WTC11 (cell line): ENCODE data around the gene PPARA. TPM values are rescaled to one million over a fixed set of nuclear protein-coding genes. Genes with fewer than 3 reads are reported as not detected.

Source experiments
- ATAC-seq: fragments of 200-7000 bp; cut with Tn5 transposase; 2 replicates; pipeline ENCODE4 v1.10.0; 2021; ENCODE audit warnings: mild to moderate bottlenecking, moderate library complexity
- CTCF ChIA-PET: fragments of 300-600 bp; sonication (Branson Sonifier 250); formaldehyde crosslinking; loops from one replicate; lab custom pipeline; 2021; ENCODE audit warnings: antibody characterized with exemption; lab: Charles Lee
- POLR2A ChIA-PET: fragments of 350-600 bp; sonication (Branson Sonifier 250); formaldehyde crosslinking; loops from one replicate; lab custom pipeline; 2021; ENCODE audit warnings: antibody characterized with exemption; lab: Charles Lee
- DNase-seq: peaks from one replicate; pipeline ENCODE4 v3.0.0; 2021; ENCODE audit warnings: low spot score
- H3K27ac Mint-ChIP-seq: 2 replicates; pipeline ENCODE4 v1.8.0; 2021; ENCODE audit warnings: mixed read lengths
- H3K27me3 Mint-ChIP-seq: 2 replicates; pipeline ENCODE4 v1.8.0; 2021; ENCODE audit warnings: low read depth, mild to moderate bottlenecking, moderate library complexity, mixed read lengths
- H3K36me3 Mint-ChIP-seq: 2 replicates; pipeline ENCODE4 v1.8.0; 2021; ENCODE audit warnings: mixed read lengths
- H3K4me1 Mint-ChIP-seq: 2 replicates; pipeline ENCODE4 v1.8.0; 2022; ENCODE audit warnings: mixed read lengths
- H3K4me3 Mint-ChIP-seq: 2 replicates; pipeline ENCODE4 v1.8.0; 2021; ENCODE audit warnings: mild to moderate bottlenecking, moderate library complexity, mixed read lengths
- H3K9me3 Mint-ChIP-seq: 2 replicates; pipeline ENCODE4 v1.8.0; 2021; ENCODE audit warnings: mixed read lengths
- AR ChIP-seq: fragments of 250-450 bp; sonication (Bioruptor Pico); IDR thresholded peaks from 2 replicates; pipeline ENCODE4 v1.9.0; 2021; ENCODE audit warnings: mild to moderate bottlenecking
- ARID4B ChIP-seq: sonication (generic); formaldehyde crosslinking; IDR thresholded peaks from 2 replicates; pipeline ENCODE4 v1.8.0; 2023; ENCODE audit warnings: missing genetic modification reagents, mild to moderate bottlenecking, borderline replicate concordance
- CBFB ChIP-seq: sonication (generic); formaldehyde crosslinking; IDR thresholded peaks from 2 replicates; pipeline ENCODE4 v1.8.1; 2022; ENCODE audit warnings: mild to moderate bottlenecking, low read depth, missing genetic modification reagents
- CREM ChIP-seq: sonication (generic); formaldehyde crosslinking; IDR thresholded peaks from 2 replicates; pipeline ENCODE4 v1.8.1; 2022; ENCODE audit warnings: mild to moderate bottlenecking, missing genetic modification reagents, moderate library complexity
- E2F5 ChIP-seq: sonication (generic); formaldehyde crosslinking; IDR thresholded peaks from 2 replicates; pipeline ENCODE4 v1.8.1; 2022; ENCODE audit warnings: mild to moderate bottlenecking, moderate library complexity, missing genetic modification reagents
- ELF4 ChIP-seq: sonication (generic); formaldehyde crosslinking; IDR thresholded peaks from 2 replicates; pipeline ENCODE4 v1.8.1; 2022; ENCODE audit warnings: low read depth, mild to moderate bottlenecking, moderate library complexity, missing genetic modification reagents
- ETV6 ChIP-seq: sonication (generic); formaldehyde crosslinking; IDR thresholded peaks from 2 replicates; pipeline ENCODE4 v1.8.1; 2022; ENCODE audit warnings: mild to moderate bottlenecking, missing genetic modification reagents
- GABPB1 ChIP-seq: sonication (generic); formaldehyde crosslinking; IDR thresholded peaks from 2 replicates; pipeline ENCODE4 v1.8.1; 2023; ENCODE audit warnings: mild to moderate bottlenecking, missing genetic modification reagents
- HMGA2 ChIP-seq: fragments of 250-450 bp; sonication (Bioruptor Pico); IDR thresholded peaks from 2 replicates; pipeline ENCODE4 v1.4.0; 2021; ENCODE audit warnings: mild to moderate bottlenecking, moderate library complexity
- KAT7 ChIP-seq: sonication (generic); formaldehyde crosslinking; IDR thresholded peaks from 2 replicates; pipeline ENCODE4 v1.8.1; 2023; ENCODE audit warnings: missing genetic modification reagents, mild to moderate bottlenecking, borderline replicate concordance
- MLX ChIP-seq: sonication (generic); formaldehyde crosslinking; IDR thresholded peaks from 2 replicates; pipeline ENCODE4 v1.8.1; 2023; ENCODE audit warnings: mild to moderate bottlenecking, missing genetic modification reagents, moderate library complexity
- NFATC4 ChIP-seq: fragments of 250-450 bp; sonication (Bioruptor Pico); IDR thresholded peaks from 2 replicates; pipeline ENCODE4 v1.9.0; 2021; ENCODE audit warnings: mild to moderate bottlenecking
- SOX15 ChIP-seq: fragments of 250-450 bp; sonication (Bioruptor Pico); IDR thresholded peaks from 2 replicates; pipeline ENCODE4 v1.9.0; 2021; ENCODE audit warnings: mild to moderate bottlenecking
- ZNF121 ChIP-seq: sonication (generic); formaldehyde crosslinking; IDR thresholded peaks from 2 replicates; pipeline ENCODE4 v1.8.0; 2023; ENCODE audit warnings: missing genetic modification reagents
- ZNF138 ChIP-seq: sonication (generic); formaldehyde crosslinking; conservative IDR thresholded peaks from 2 replicates; pipeline ENCODE4 v1.8.1; 2022; ENCODE audit warnings: mild to moderate bottlenecking, moderate library complexity, missing genetic modification reagents
- ZNF219 ChIP-seq: sonication (generic); formaldehyde crosslinking; IDR thresholded peaks from 2 replicates; pipeline ENCODE4 v1.8.0; 2023; ENCODE audit warnings: missing genetic modification reagents, mild to moderate bottlenecking, borderline replicate concordance
- ZNF423 ChIP-seq: fragments of 250-450 bp; sonication (Bioruptor Pico); IDR thresholded peaks from 2 replicates; pipeline ENCODE4 v2.1.2; 2022; ENCODE audit warnings: mild to moderate bottlenecking, moderate library complexity
- total RNA-seq: library from RNA; stranded (reverse); gene quantifications from 3 replicates; pipeline ENCODE4 v1.2.3, GENCODE V29; 2021
- TF ChIP-seq, protein P1 (sequence below): sonication (generic); formaldehyde crosslinking; IDR thresholded peaks from 2 replicates; pipeline ENCODE4 v1.8.0; 2022; ENCODE audit warnings: mild to moderate bottlenecking, missing genetic modification reagents
- TF ChIP-seq, protein P2 (sequence below): sonication (generic); formaldehyde crosslinking; IDR thresholded peaks from 2 replicates; pipeline ENCODE4 v1.8.0; 2022; ENCODE audit warnings: mild to moderate bottlenecking, missing genetic modification reagents
- TF ChIP-seq, protein P3 (sequence below): fragments of 250-450 bp; sonication (Bioruptor Pico); IDR thresholded peaks from 2 replicates; pipeline ENCODE4 v1.8.0; 2021; ENCODE audit warnings: mild to moderate bottlenecking

Gene PPARA
- total RNA-seq, 1 experiment from 2014 or later = 9.3 TPM

- no peak for TF ChIP-seq ARID4B (CRISPR knock-in tag)
- TF ChIP-seq AR = no peak
- TF ChIP-seq ZNF219 = no peak
- TF ChIP-seq ZNF138 = no peak
- no peak for TF ChIP-seq CREM
- no peak for TF ChIP-seq CBFB (CRISPR knock-in tag)
Observed at GRCh38 chr22:46103664-46104063, 46.7 kb upstream of the PPARA start (continued).

GRCh38 chr22:46104170-46104880, 46.0 kb upstream of the PPARA start:
- no peak overlapping the region for H3K4me3 Mint-ChIP-seq
- ChIA-PET POLR2A (no interaction called here), CTCF (no interaction called here)
- no peaks in the 10 kb centered on the region for H3K4me1 Mint-ChIP-seq
- no peak overlapping the region for H3K27ac Mint-ChIP-seq
- no peaks in the 10 kb centered on the region for H3K9me3 Mint-ChIP-seq
- TF ChIP-seq, protein P1, sequence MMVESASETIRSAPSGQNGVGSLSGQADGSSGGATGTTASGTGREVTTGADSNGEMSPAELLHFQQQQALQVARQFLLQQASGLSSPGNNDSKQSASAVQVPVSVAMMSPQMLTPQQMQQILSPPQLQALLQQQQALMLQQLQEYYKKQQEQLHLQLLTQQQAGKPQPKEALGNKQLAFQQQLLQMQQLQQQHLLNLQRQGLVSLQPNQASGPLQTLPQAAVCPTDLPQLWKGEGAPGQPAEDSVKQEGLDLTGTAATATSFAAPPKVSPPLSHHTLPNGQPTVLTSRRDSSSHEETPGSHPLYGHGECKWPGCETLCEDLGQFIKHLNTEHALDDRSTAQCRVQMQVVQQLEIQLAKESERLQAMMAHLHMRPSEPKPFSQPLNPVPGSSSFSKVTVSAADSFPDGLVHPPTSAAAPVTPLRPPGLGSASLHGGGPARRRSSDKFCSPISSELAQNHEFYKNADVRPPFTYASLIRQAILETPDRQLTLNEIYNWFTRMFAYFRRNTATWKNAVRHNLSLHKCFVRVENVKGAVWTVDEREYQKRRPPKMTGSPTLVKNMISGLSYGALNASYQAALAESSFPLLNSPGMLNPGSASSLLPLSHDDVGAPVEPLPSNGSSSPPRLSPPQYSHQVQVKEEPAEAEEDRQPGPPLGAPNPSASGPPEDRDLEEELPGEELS (CRISPR knock-in tag) = no peak
- ATAC-seq (no peak), DNase-seq (no peak)
- no peaks in the 10 kb centered on the region for H3K27me3 Mint-ChIP-seq
- no peaks in the 10 kb centered on the region for H3K36me3 Mint-ChIP-seq

DNA sequence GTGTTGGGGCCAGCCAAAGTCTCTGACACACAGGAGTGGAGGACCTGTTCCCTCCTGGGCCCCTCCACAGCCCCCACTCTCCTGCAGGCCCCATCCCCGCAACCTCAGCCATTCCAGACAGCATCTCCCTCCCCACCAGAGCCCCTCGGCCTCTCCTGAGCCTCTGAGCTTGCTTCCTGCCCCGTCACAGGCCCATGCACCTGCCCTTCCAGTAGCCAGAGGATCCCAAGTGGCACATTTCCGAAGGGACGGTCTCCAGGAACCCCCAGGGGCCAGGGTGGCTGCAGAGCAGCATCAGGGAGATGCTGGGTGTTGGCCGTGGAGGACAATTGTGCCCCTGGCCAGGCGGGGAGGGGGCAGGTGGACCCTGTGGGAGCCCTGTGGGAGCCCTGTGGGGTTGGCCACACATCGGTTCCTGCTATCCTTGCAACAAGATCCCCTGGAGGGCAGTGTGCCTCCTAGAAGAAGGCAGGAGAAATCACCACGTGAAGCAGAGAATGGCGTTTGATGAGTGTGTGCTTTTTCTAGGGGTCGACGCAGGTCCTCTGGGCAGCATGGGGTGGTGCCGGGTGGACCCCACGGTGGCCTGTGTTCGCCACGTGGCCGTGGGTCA, 45.3 kb upstream of the PPARA start:
- no peak overlapping the region for H3K4me3 Mint-ChIP-seq
- ChIA-PET POLR2A (no interaction called here), CTCF (no interaction called here)
- H3K36me3 Mint-ChIP-seq = no peaks in the 10 kb centered on the region
- H3K27me3 Mint-ChIP-seq = no peaks in the 10 kb centered on the region
- ATAC-seq (no peak), DNase-seq (no peak)
- no peaks in the 10 kb centered on the region for H3K9me3 Mint-ChIP-seq
- no peak overlapping the region for H3K27ac Mint-ChIP-seq
- no peaks in the 10 kb centered on the region for H3K4me1 Mint-ChIP-seq
- TF ChIP-seq ZNF121 (CRISPR knock-in tag) (no peak), KAT7 (CRISPR knock-in tag) (no peak), ZNF423 (CRISPR knock-in tag) (no peak), ETV6 (CRISPR knock-in tag) (no peak), ZNF138 (no peak), E2F5 (CRISPR knock-in tag) (no peak), CREM (no peak), SOX15 (no peak), MLX (CRISPR knock-in tag) (no peak), ELF4 (CRISPR knock-in tag) (no peak), HMGA2 (CRISPR knock-in tag) (no peak), NFATC4 (CRISPR knock-in tag) (no peak), GABPB1 (CRISPR knock-in tag) (no peak)
- TF ChIP-seq, protein P2, sequence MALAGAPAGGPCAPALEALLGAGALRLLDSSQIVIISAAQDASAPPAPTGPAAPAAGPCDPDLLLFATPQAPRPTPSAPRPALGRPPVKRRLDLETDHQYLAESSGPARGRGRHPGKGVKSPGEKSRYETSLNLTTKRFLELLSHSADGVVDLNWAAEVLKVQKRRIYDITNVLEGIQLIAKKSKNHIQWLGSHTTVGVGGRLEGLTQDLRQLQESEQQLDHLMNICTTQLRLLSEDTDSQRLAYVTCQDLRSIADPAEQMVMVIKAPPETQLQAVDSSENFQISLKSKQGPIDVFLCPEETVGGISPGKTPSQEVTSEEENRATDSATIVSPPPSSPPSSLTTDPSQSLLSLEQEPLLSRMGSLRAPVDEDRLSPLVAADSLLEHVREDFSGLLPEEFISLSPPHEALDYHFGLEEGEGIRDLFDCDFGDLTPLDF (CRISPR knock-in tag) = no peak
- TF ChIP-seq, protein P3, sequence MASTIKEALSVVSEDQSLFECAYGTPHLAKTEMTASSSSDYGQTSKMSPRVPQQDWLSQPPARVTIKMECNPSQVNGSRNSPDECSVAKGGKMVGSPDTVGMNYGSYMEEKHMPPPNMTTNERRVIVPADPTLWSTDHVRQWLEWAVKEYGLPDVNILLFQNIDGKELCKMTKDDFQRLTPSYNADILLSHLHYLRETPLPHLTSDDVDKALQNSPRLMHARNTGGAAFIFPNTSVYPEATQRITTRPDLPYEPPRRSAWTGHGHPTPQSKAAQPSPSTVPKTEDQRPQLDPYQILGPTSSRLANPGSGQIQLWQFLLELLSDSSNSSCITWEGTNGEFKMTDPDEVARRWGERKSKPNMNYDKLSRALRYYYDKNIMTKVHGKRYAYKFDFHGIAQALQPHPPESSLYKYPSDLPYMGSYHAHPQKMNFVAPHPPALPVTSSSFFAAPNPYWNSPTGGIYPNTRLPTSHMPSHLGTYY = no peak
